ENCODE measurements around the gene OSCP1. TPM values are rescaled to one million over a fixed set of nuclear protein-coding genes. Genes with fewer than 3 reads are reported as not detected.

OSCP1 gene
- total RNA-seq, 1 experiment from 2014 or later: 5.7 TPM

DNA sequence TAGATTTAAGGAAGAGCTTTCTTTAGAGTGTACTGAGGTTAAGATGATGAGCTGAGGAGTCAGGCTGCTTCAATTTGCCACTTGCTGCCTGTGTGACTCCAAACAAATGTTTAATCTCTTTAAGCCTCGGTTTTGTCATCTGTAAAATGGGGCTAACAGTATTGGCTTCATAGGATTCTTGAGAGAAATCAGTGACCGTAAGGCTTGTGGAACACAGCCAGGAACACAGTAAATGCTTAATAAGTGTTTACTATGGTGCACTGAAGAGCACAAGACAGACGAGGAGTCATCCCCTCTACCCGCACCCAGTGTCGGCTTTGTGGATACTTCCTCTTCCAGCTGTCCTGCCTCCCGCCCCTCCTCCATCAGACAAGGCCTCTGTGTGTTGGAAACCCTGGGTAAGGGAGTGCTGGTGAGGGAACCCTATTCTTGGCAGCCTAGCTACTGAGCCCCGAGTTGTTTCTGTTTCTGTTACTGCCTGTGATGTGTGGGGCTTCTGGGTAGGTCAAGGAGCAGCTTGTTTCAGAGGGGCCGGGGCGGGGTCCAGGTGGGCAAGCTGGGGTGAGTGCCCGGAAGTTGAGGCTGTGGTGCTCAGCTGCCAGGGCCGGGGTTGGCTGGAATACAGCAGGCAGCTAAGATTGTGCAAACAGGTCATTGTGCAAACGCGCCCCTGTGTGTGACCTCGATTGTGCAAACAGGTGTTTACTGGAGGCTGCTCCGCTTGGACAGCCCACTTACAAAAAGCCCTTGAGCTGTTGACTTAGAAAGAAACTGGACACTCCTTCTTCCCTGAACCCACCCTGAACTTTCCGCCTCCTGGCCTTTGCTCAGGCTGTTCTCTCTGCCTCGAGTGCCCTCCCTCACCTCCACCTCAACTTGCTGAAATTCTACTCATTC is 36.4 kb upstream of the OSCP1 start:
- no peak for TF ChIP-seq EZH2 (IDR thresholded peaks at IDR 0.05; ENCODE audit: borderline replicate concordance, low read depth, low read length, poor library complexity, severe bottlenecking)
- TF ChIP-seq, protein P1, sequence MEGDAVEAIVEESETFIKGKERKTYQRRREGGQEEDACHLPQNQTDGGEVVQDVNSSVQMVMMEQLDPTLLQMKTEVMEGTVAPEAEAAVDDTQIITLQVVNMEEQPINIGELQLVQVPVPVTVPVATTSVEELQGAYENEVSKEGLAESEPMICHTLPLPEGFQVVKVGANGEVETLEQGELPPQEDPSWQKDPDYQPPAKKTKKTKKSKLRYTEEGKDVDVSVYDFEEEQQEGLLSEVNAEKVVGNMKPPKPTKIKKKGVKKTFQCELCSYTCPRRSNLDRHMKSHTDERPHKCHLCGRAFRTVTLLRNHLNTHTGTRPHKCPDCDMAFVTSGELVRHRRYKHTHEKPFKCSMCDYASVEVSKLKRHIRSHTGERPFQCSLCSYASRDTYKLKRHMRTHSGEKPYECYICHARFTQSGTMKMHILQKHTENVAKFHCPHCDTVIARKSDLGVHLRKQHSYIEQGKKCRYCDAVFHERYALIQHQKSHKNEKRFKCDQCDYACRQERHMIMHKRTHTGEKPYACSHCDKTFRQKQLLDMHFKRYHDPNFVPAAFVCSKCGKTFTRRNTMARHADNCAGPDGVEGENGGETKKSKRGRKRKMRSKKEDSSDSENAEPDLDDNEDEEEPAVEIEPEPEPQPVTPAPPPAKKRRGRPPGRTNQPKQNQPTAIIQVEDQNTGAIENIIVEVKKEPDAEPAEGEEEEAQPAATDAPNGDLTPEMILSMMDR (conservative IDR thresholded peaks at IDR 0.05; ENCODE audit: low read depth, low read length): no peak
- no peaks in the 10 kb centered on the region for H3K4me1 ChIP-seq (ENCODE audit: insufficient read depth, low read length, poor library complexity, severe bottlenecking)
- intact Hi-C loops (cut with micrococcal nuclease; ENCODE audit: unreplicated experiment): no loop called here
- ChIA-PET POLR2A (ENCODE audit: low non-redundant PET) (no interaction called here), CTCF (no interaction called here)
- H3K27ac ChIP-seq (ENCODE audit: low read depth, low read length, poor library complexity, severe bottlenecking): no peak overlapping the region
- H3K9me3 ChIP-seq (ENCODE audit: low read depth, low read length, poor library complexity, severe bottlenecking): no peaks in the 10 kb centered on the region
- no TSS peak for BruUV-seq (replicated peaks)
- H3K27me3 ChIP-seq (replicated peaks; ENCODE audit: insufficient read depth, low read depth, low read length, poor library complexity): no peaks in the 10 kb centered on the region
- DNase-seq (ENCODE audit: low spot score): no peak
- H3K4me3 ChIP-seq (ENCODE audit: low read depth, low read length, poor library complexity, severe bottlenecking): no peak overlapping the region
- no peaks in the 10 kb centered on the region for H3K36me3 ChIP-seq (ENCODE audit: insufficient read depth, low read length, poor library complexity, severe bottlenecking)

DNA sequence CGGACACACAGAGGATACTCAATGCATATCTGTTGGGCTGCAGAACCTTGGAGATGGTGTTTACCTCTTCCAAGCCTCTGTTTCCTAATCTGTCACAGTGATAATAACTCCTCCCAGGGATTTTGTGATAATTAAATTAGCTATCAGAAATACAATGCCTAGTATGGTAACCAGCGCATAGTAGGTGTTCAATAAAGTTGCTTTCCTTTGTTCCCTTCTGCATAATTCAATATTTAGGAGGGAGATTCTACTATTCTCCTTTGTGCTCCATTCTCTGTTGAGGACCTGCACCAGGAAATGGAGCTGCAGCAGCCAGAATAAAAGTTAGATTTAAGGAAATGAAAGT is 35.8 kb upstream of the OSCP1 start:
- Histone ChIP-seq H3K4me1 (ENCODE audit: insufficient read depth, low read length, poor library complexity, severe bottlenecking) (no peaks in the 10 kb centered on the region), H3K27ac (ENCODE audit: low read depth, low read length, poor library complexity, severe bottlenecking) (no peak overlapping the region), H3K4me3 (ENCODE audit: low read depth, low read length, poor library complexity, severe bottlenecking) (no peak overlapping the region), H3K36me3 (ENCODE audit: insufficient read depth, low read length, poor library complexity, severe bottlenecking) (no peaks in the 10 kb centered on the region), H3K27me3 (replicated peaks; ENCODE audit: insufficient read depth, low read depth, low read length, poor library complexity) (no peaks in the 10 kb centered on the region), H3K9me3 (ENCODE audit: low read depth, low read length, poor library complexity, severe bottlenecking) (no peaks in the 10 kb centered on the region)
- DNase-seq (ENCODE audit: low spot score): no peak
- ChIA-PET POLR2A (ENCODE audit: low non-redundant PET) (no interaction called here), CTCF (no interaction called here)
- TF ChIP-seq EZH2 (IDR thresholded peaks at IDR 0.05; ENCODE audit: borderline replicate concordance, low read depth, low read length, poor library complexity, severe bottlenecking): no peak
- TF ChIP-seq, protein P1 (conservative IDR thresholded peaks at IDR 0.05; ENCODE audit: low read depth, low read length): no peak
- intact Hi-C loops (cut with micrococcal nuclease; ENCODE audit: unreplicated experiment): no loop called here
- BruUV-seq (replicated peaks): no TSS peak

DNA sequence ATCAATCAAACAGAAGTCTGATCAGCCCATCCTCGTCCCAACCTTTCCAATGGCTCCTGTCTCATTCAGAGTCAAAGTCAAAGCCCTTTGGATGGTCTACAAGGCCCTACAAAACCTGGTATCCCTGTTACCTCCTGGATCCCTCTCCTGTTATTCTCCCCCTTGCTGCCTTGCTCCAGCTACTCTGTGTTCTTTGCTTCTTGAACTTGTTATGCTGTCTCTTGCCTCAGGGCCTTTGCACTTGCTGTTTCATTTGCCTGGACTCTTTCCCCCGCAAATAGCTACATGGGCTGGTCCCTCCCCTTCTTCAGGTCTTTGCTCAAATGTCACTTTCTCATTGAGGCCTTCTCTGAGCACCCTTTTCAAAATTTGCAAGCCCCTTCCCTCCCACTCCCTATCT is 33.8 kb upstream of the OSCP1 start:
- H3K27me3 ChIP-seq (replicated peaks; ENCODE audit: insufficient read depth, low read depth, low read length, poor library complexity): no peaks in the 10 kb centered on the region
- H3K4me1 ChIP-seq (ENCODE audit: insufficient read depth, low read length, poor library complexity, severe bottlenecking): no peaks in the 10 kb centered on the region
- H3K4me3 ChIP-seq (ENCODE audit: low read depth, low read length, poor library complexity, severe bottlenecking): no peak overlapping the region
- no TSS peak for BruUV-seq (replicated peaks)
- ChIA-PET POLR2A (ENCODE audit: low non-redundant PET) (no interaction called here), CTCF (no interaction called here)
- no peak for TF ChIP-seq EZH2 (IDR thresholded peaks at IDR 0.05; ENCODE audit: borderline replicate concordance, low read depth, low read length, poor library complexity, severe bottlenecking)
- no peaks in the 10 kb centered on the region for H3K36me3 ChIP-seq (ENCODE audit: insufficient read depth, low read length, poor library complexity, severe bottlenecking)
- DNase-seq (ENCODE audit: low spot score): no peak
- intact Hi-C loops (cut with micrococcal nuclease; ENCODE audit: unreplicated experiment): no loop called here
- no peaks in the 10 kb centered on the region for H3K9me3 ChIP-seq (ENCODE audit: low read depth, low read length, poor library complexity, severe bottlenecking)
- no peak overlapping the region for H3K27ac ChIP-seq (ENCODE audit: low read depth, low read length, poor library complexity, severe bottlenecking)
